Neural cell (in vitro differentiated cells): ENCODE data around the gene CDCA7L. TPM values are rescaled to one million over a fixed set of nuclear protein-coding genes. Genes with fewer than 3 reads are reported as not detected.

Experiments
- H2AFZ ChIP-seq: fragments of 200-600, 300-800 bp; sonication (generic), shearing (Covaris generic); 2 replicates; pipeline ENCODE4 v1.6.0; 2014; ENCODE audit warnings: low read depth, mild to moderate bottlenecking, antibody characterized with exemption, low read length, moderate library complexity
- H3F3A ChIP-seq: fragments of 200-600 bp; shearing (Covaris generic); 2 replicates; pipeline ENCODE4 v1.6.1; 2016; ENCODE audit warnings: mild to moderate bottlenecking, moderate library complexity, mixed read lengths, antibody characterized with exemption, low read length; ENCODE audit not compliant: insufficient read depth, poor library complexity, severe bottlenecking
- H3K27ac ChIP-seq: fragments of 200-600, 300-800 bp; sonication (generic), shearing (Covaris generic); 2 replicates; pipeline ENCODE4 v1.5.1; 2014; ENCODE audit warnings: mild to moderate bottlenecking, low read length, moderate library complexity
- H3K27me3 ChIP-seq: fragments of 300-800, 200-600 bp; sonication (generic), shearing (Covaris generic); 2 replicates; pipeline ENCODE4 v1.6.0; 2014; ENCODE audit warnings: mild to moderate bottlenecking, low read depth, low read length, moderate library complexity; ENCODE audit not compliant: insufficient read depth
- H3K36me3 ChIP-seq: fragments of 300-800, 200-600 bp; sonication (generic), shearing (Covaris generic); 2 replicates; pipeline ENCODE4 v1.5.1; 2014; ENCODE audit warnings: mild to moderate bottlenecking, antibody characterized with exemption, low read length, moderate library complexity; ENCODE audit not compliant: insufficient read depth
- H3K4me2 ChIP-seq: fragments of 300-800, 200-600 bp; sonication (generic), shearing (Covaris generic); 2 replicates; pipeline ENCODE4 v1.6.0; 2014; ENCODE audit warnings: mild to moderate bottlenecking, low read length
- H3K4me3 ChIP-seq: fragments of 300-800, 200-600 bp; sonication (generic), shearing (Covaris generic); 2 replicates; pipeline ENCODE4 v1.5.1; 2014; ENCODE audit warnings: mild to moderate bottlenecking, low read length, moderate library complexity
- H3K79me2 ChIP-seq: fragments of 200-600 bp; shearing (Covaris generic); replicated peaks from 2 replicates; pipeline ENCODE4 v1.6.0; 2014; ENCODE audit warnings: mild to moderate bottlenecking, low read length, moderate library complexity; ENCODE audit not compliant: insufficient read depth
- H3K9ac ChIP-seq: fragments of 300-800, 200-600 bp; sonication (generic), shearing (Covaris generic); 2 replicates; pipeline ENCODE4 v1.6.1; 2016; ENCODE audit warnings: mild to moderate bottlenecking, low read length, mixed read lengths
- H3K9me2 ChIP-seq: fragments of 200-600 bp; shearing (Covaris generic); 2 replicates; pipeline ENCODE4 v1.6.1; 2016; ENCODE audit warnings: mild to moderate bottlenecking, low read length, mixed read lengths; ENCODE audit not compliant: insufficient read depth
- H3K9me3 ChIP-seq: fragments of 200-600, 300-800 bp; sonication (generic), shearing (Covaris generic); 2 replicates; pipeline ENCODE4 v1.6.1; 2016; ENCODE audit warnings: mild to moderate bottlenecking, mixed run types, low read length, moderate library complexity, mixed read lengths
- H4K20me1 ChIP-seq: fragments of 200-600 bp; shearing (Covaris generic); 2 replicates; pipeline ENCODE4 v1.6.1; 2016; ENCODE audit warnings: mild to moderate bottlenecking, mixed run types; ENCODE audit not compliant: insufficient read depth
- CTCF ChIP-seq: fragments of 450-650 bp; IDR thresholded peaks from 2 replicates; pipeline ENCODE4 v1.5.1; 2014; ENCODE audit warnings: antibody characterized with exemption, mild to moderate bottlenecking, moderate library complexity; ENCODE audit not compliant: poor library complexity, severe bottlenecking
- EP300 ChIP-seq: fragments of 450-650 bp; conservative IDR thresholded peaks from 2 replicates; pipeline ENCODE4 v1.6.1; 2014; ENCODE audit warnings: antibody characterized with exemption, mild to moderate bottlenecking, moderate library complexity; ENCODE audit not compliant: poor library complexity, severe bottlenecking
- EZH2 ChIP-seq: fragments of 200-600, 300-800 bp; shearing (Covaris generic), sonication (generic); IDR thresholded peaks from 2 replicates; pipeline ENCODE4 v1.6.1; 2014; ENCODE audit warnings: antibody characterized with exemption, low read length, borderline replicate concordance, mild to moderate bottlenecking; ENCODE audit not compliant: insufficient read depth, poor library complexity, severe bottlenecking
- MXI1 ChIP-seq: fragments of 450-650 bp; conservative IDR thresholded peaks from 2 replicates; pipeline ENCODE4 v1.6.1; 2014; ENCODE audit warnings: antibody characterized with exemption, mild to moderate bottlenecking; ENCODE audit not compliant: poor library complexity, severe bottlenecking
- POLR2AphosphoS5 ChIP-seq: IDR thresholded peaks from 2 replicates; pipeline ENCODE4 v1.6.1; 2012
- RAD21 ChIP-seq: fragments of 450-650 bp; conservative IDR thresholded peaks from 2 replicates; pipeline ENCODE4 v1.6.1; 2014; ENCODE audit warnings: antibody characterized with exemption, mild to moderate bottlenecking, moderate library complexity
- REST ChIP-seq: IDR thresholded peaks from 2 replicates; pipeline ENCODE4 v1.6.1; 2012; ENCODE audit warnings: borderline replicate concordance
- SMC3 ChIP-seq: fragments of 450-650 bp; conservative IDR thresholded peaks from 2 replicates; pipeline ENCODE4 v1.6.1; 2014; ENCODE audit warnings: antibody characterized with exemption, mild to moderate bottlenecking, moderate library complexity; ENCODE audit not compliant: poor library complexity
- TAF1 ChIP-seq: IDR thresholded peaks from 2 replicates; pipeline ENCODE4 v1.6.1; 2012; ENCODE audit warnings: low read depth
- polyA plus RNA-seq: library from polyadenylated mRNA; depleted of rRNA; stranded (reverse); fragments of >200 nt; gene quantifications from 2 replicates; pipeline ENCODE4 v1.2.3, GENCODE V29; 2014

Gene CDCA7L
- polyA plus RNA-seq, 1 donor from 2014 or later, result 3.4 TPM

- no peaks in the 10 kb centered on the region for H3K79me2 ChIP-seq
- TF ChIP-seq EZH2 (no peak), MXI1 (no peak), EP300 (peak; percentile 44), REST (no peak), POLR2AphosphoS5 (peak; percentile 55)
- no peaks in the 10 kb centered on the region for H3K36me3 ChIP-seq
- H3K27ac ChIP-seq, result peak overlapping the region; percentile 14
- H2AFZ ChIP-seq, result no peak overlapping the region
- H3F3A ChIP-seq, result peaks cover 7% of the 10 kb centered on the region
- no peaks in the 10 kb centered on the region for H4K20me1 ChIP-seq
- no peak overlapping the region for H3K4me2 ChIP-seq
- no peaks in the 10 kb centered on the region for H3K9me2 ChIP-seq
- H3K27me3 ChIP-seq, result no peaks in the 10 kb centered on the region
- H3K9me3 ChIP-seq, result no peaks in the 10 kb centered on the region
- H3K4me3 ChIP-seq, result no peak overlapping the region
- no peak overlapping the region for H3K9ac ChIP-seq
Observed at GRCh38 chr7:21867816-21868575, 77.7 kb downstream of the CDCA7L start.

DNA sequence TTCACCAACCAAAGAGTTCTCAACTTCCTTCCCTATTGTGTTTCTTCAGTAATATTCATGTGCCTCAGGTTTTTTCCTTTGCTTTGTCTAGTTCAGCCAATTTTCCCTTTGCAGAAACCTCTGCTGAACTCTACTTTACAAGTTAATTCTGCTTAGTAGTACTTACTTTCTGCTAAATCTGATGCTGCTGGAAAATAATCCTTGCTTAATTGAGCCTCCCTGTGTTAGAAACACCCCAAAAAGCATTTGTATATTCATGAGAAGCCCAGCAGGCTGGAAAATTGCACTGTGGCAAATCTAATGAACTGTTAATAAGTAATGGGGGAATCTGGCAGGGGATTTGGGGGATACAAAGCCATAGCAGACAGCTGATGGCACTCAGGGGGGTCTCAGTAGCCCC is 78.5 kb downstream of the CDCA7L start:
- Histone ChIP-seq H3K36me3 (no peaks in the 10 kb centered on the region), H3K27me3 (no peaks in the 10 kb centered on the region), H3K79me2 (no peaks in the 10 kb centered on the region), H4K20me1 (no peaks in the 10 kb centered on the region), H3K9me3 (no peaks in the 10 kb centered on the region), H3K4me2 (no peak overlapping the region), H3K9ac (no peak overlapping the region), H3K4me3 (no peak overlapping the region), H3K27ac (peak overlapping the region; percentile 14), H3F3A (peaks cover 7% of the 10 kb centered on the region), H2AFZ (no peak overlapping the region), H3K9me2 (no peaks in the 10 kb centered on the region)
- TF ChIP-seq EP300 (no peak), EZH2 (no peak), POLR2AphosphoS5 (no peak), REST (no peak), TAF1 (no peak), CTCF (no peak), RAD21 (no peak), SMC3 (no peak), MXI1 (no peak)
